Measurements from ENCODE around the gene LGALS3BP.
"Not testable (repeated sequence)": the region's sequence is repeated elsewhere in the genome, so short reads cannot be mapped to it uniquely, and the experiment has no call there.

GRCh38 chr17:78962984-78963348 lies 16.8 kb downstream of the LGALS3BP start:
- TF ChIP-seq CTCF, POLR2A (IDR thresholded peaks at IDR 0.05): not testable (repeated sequence)
